Stimulated activated CD4-positive, alpha-beta T cell treated with anti-CD3 and anti-CD28 coated beads, Interleukin-4, amount 100 ng/mL, for 1 hour (primary cell): Measurements from ENCODE around the gene ZNF282.
"Not testable (repeated sequence)": the region's sequence is repeated elsewhere in the genome, so short reads cannot be mapped to it uniquely, and the experiment has no call there.

Source experiments
- DNase-seq: peaks from one replicate; pipeline ENCODE4 v3.0.0-alpha.2; 2020

Gene ZNF282

DNA sequence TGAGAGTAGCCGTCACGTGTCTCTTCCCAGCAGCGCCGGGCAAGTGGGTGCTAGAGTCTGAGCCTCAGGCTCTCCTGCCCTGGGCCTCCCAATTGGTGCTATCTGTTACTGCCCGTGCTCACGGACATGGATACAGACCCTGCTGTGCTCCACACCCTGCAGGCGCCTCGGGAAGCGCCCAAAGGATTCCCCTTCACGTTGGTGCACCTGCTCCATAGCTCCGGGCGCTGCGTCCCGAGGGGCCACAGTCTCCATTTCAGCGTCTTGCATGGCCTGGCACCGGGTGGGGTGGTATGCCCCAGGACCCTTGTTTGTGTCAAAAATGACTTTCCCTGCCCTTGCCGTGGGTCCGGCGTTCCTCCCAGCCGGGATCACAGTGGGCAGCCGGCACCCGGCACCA, 30.3 kb downstream of the ZNF282 start:
- DNase-seq = no peak

- not testable (repeated sequence) for DNase-seq
Measured at GRCh38 chr7:149226366-149226765, 31.0 kb downstream of the ZNF282 start.

GRCh38 chr7:149226840-149227494, 31.6 kb downstream of the ZNF282 start:
- DNase-seq = no peak

GRCh38 chr7:149228831-149229471, 33.6 kb downstream of the ZNF282 start:
- DNase-seq = no peak

DNA sequence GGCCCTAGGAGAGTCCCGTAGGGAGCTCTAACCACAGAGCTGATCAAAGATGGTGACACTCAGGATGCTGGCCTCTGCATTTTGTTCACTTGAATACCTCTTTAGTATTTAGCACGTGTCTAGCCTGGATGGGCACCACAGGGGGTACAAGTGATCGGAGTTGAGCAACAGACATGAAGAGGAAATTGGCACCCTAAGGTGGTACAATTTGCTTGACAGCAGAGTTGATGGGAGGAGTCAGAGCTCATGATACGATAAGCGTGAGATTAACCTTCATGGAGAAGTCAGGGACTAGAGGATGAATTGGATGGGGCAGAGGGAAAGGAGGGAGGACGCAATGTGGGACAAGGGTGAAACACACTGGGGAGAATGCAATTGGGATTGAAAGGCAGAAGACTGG, 34.2 kb downstream of the ZNF282 start:
- DNase-seq = no peak

- no peak for DNase-seq
Measured at GRCh38 chr7:149232362-149232761, 37.0 kb downstream of the ZNF282 start.

DNA sequence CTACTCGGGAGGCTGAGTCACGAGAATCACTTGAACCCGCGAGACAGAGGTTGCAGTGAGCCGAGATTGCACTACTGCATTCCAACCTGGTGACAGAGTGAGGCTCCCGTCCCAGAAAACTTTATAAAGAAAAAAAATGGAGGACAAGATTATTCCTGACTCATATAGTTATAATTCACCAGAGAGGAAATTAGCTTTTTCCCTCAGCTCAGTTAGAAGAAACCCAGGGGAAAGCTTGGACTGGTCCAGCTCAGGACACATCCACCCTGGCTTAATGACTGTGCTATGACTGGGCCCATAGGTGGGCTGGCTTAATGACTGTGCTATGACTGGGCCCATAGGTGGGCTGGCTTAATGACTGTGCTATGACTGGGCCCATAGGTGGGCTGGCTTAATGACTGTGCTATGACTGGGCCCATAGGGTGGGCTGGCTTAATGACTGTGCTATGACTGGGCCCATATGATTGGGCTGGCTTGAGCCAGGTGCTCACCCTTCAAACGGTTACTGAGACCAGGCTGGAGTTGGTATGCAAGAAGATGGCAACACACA, 38.4 kb downstream of the ZNF282 start:
- not testable (repeated sequence) for DNase-seq

DNA sequence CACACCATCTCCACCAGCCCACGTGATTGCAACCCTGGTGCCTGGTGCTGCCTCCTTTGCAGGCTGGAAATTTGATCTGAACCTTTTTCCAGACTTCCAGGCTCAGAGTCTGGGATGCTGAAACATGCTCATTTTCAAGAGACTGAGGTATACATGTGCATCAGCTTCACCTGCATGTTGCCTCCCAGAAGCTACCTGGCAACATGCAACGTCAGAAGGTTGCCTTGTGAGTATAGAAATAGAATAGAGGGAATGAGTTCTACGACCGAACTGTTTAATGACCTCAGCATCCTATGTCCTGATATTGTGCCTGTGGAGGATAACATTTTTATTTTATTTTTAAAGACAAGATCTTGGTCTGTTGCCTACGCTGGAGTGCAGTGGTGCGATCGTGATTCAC, 42.2 kb downstream of the ZNF282 start:
- no peak for DNase-seq

DNA sequence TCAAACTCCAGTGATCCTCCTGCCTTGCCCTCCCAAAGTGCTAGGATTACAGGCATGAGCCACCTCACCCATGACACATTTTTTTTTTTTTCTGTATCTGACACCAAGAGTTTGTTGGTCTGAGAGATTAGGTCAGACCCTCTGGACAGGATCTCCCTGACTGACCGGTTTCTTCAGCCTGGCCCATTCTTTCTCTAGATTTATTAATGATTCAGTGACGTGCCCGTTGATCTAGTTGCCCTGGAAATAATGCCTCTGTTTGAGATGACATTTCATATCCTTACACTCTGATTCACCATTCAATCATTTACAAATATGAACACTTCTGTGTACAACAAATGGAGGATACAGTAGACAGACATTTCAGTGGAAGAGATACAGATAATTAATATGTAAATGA, 42.7 kb downstream of the ZNF282 start:
- no peak for DNase-seq

DNA sequence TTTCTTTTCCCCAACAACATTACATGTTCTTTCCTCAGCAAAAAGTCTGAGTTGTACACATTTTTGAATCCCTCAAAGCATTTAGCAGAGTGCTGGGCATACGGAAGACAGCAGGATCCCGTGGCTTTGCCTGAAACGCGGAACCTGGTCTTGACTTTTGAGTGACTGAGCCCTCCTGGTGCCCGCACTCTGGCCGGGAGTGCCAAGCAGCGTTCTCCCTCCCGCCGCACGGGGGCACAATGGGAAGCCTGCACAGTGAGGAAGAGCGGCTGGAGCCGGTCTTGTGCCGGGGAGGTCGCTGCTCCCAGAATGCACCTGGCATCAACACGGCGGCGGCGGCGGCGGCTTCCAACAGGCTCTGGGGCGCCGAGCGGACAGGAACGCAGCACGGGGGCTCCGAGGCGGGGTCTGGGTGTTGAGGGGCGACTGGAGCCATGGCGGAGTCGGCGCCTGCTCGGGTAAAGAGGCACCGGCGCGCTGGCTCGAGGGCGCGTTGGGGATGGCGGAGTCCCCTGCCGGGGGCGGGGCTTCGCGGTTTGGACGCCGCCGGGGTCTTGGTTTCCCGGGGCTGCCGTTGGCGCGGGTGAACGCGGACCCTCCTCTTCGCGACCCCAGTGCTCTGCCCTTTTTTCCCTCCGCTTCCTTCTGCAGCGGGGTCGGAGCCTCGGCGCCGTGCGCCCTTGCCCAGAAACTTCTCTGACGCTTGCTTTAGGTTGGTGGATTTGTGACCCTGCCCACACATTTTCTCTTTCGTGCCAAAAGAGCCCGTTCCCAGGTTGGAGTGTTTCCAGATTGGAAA, 44.2 kb downstream of the ZNF282 start, which contains the start of gene ZNF212:
Gene ZNF212, plus strand, starts transcription at position 307 of the 799 bp plus-strand sequence. Its CDS starts 128 bp downstream, at position 435.
- DNase-seq = peak; percentile 90

- no peak for DNase-seq
Measured at GRCh38 chr7:149240637-149241036, 45.3 kb downstream of the ZNF282 start.

DNA sequence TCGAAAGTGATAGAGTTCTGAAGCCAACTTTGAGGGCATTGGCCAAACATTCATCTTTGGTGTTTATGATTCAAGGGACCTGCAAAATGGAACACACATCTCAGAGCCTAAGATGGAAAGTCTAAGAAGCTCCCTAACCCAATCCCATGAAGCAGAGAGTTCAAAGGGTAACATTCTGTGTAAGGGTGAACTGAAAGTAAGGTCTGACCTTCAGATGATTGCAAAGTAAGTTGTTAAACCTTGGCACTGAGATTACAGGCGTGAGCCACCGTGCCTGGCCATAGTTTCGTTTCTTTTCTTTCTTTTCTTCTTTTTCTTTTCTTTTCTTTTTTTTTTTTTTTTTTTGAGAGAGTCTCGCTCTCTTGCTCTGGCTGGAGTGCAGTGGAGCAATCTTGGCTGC, 46.4 kb downstream of the ZNF282 start:
- no peak for DNase-seq

GRCh38 chr7:149245244-149245643, 49.9 kb downstream of the ZNF282 start:
- DNase-seq = peak; percentile 31

DNA sequence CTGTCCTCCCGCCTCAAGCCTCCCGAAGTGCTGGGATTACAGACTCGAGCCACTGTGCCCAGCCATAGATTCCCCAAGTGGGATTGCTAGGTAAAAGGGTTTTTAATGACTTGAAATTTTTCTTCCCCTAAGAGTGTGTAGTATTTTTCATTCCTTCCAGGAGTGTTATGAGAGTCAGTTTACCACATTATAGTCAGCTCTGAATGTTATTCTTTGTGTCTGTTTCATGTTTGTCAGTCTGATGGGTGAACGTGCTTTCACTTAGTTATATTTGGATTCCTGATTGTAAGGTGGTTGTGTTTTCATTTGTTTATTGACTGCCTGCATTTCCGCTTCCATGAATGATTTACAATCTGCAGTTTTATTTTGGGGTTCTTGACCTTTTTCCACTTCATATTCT, 50.4 kb downstream of the ZNF282 start:
- DNase-seq = no peak

DNA sequence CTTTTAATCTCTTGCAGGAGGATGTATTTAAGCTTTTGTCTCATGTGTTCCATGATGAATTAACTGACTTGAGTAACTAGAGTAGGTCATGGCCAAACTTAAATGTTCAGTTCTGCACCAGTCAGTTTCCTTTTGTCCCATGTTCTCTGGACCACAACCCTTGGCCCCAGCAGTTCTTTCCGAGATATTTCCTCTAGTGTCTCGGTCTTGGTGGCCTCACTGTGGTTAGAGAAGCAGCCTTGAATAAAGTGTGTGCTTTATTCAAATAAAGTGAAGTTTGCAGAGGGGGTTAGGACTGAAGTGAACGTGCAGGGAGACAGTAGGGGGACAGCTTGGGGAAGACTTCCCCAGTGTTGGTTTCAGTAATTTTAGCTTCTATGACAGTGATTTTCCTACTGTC, 53.4 kb downstream of the ZNF282 start:
- no peak for DNase-seq

- not testable (repeated sequence) for DNase-seq
Measured at GRCh38 chr7:149250151-149250550, 54.8 kb downstream of the ZNF282 start.

- DNase-seq = not testable (repeated sequence)
Measured at GRCh38 chr7:149251518-149251917, 56.2 kb downstream of the ZNF282 start.

DNA sequence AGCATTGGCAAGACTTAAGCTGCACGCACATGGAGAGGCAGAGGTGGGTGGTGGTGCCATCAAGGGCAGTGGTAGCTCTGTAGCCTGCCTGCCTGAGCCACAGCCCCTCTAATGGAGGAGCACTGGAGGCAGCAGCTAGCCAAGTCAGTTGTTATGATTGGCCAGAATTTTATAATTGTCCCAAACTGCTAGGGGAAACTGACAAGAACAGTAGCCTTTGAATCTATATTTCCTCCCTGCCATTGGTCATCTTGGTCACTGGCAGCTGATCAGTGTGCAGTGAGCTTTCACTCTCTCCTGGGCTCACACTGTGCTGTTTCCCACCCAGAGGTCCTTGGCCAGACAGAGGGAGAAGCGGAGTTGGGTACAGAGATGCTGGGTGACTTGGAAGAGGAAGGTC, 57.0 kb downstream of the ZNF282 start:
- DNase-seq = no peak

DNA sequence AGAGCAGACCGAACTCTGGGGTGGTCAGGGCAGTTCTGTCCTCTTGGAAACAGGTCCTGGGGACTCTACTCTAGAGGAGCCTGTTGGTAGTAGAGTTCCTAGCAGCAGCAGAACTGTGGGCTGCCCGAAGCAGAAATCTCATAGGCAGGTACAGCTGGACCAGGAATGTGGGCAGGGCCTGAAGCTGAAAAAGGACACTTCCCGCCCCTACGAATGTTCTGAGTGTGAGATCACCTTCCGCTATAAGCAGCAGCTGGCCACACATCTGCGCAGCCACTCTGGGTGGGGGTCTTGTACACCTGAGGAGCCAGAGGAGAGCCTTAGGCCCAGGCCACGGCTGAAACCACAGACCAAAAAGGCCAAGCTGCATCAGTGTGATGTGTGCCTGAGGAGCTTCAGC, 58.3 kb downstream of the ZNF282 start:
- DNase-seq = no peak

DNA sequence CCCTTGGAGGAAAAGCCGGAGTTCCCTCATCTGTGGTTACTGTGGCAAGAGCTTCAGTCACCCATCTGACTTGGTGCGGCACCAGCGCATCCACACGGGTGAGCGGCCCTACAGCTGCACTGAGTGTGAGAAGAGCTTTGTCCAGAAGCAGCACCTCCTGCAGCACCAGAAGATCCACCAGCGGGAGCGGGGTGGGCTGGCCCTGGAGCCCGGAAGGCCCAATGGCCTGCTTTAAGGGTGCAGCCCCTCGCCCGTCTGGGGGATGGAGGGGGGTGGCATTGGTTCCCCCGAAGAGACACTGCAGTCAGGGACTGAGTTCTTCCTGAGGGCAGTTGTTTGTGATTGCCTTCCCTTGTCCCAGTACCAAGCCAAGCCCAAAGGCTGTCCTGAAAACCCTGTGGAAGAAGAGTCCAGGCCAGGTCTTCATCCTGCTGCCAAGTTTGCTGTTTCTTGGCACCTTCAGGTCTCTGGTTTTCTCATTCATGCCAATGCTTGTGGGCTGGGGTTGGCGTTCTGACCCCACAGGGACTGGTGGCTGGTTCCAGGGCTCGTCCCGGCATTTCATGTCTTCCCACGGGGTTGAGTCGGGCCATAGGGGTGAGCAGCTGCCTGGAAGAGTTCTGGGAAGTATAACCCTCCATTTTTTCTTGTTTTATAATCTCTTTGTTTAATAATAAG, 59.0 kb downstream of the ZNF282 start:
- no peak for DNase-seq

- DNase-seq = no peak
Measured at GRCh38 chr7:149255174-149255573, 59.8 kb downstream of the ZNF282 start.

- no peak for DNase-seq
Measured at GRCh38 chr7:149256568-149256967, 61.2 kb downstream of the ZNF282 start.

DNA sequence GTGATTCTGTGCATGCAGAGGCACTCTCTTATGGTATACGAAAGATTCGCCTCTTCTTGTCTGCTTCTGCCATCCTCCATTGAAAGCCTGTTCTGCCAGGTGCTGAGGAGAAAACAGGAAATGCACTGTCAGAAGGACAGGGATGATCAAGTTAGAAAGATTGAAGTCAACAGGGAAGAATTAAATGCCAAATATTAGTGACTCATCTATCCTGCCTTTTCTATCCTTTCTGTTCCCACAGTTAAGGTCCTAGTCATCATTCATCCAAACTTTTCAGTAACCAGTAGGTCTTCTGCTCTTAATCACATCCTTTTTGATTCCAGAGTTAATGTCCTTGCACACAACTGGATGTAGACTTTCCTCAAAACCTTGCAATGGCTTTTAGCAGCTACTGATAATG, 61.8 kb downstream of the ZNF282 start:
- no peak for DNase-seq
